GM21390 (cell line): ENCODE results near the gene MRS2.
A peak's percentile ranks its signal among the peaks of the same experiment; 100 is the strongest.

Experiments
- ATAC-seq: cut with Tn5 transposase; IDR thresholded peaks from one replicate; pipeline ENCODE4 v1.9.1; 2021; ENCODE audit not compliant: unreplicated experiment

The MRS2 gene

GRCh38 chr6:24429146-24429545, 26.4 kb downstream of the MRS2 start:
- ATAC-seq = no peak

- no peak for ATAC-seq
These were observed 27.4 kb downstream of the MRS2 start for GRCh38 chr6:24430086-24430485.

- peak; percentile 56 for ATAC-seq
These were observed 28.3 kb downstream of the MRS2 start for GRCh38 chr6:24431045-24431451.

DNA sequence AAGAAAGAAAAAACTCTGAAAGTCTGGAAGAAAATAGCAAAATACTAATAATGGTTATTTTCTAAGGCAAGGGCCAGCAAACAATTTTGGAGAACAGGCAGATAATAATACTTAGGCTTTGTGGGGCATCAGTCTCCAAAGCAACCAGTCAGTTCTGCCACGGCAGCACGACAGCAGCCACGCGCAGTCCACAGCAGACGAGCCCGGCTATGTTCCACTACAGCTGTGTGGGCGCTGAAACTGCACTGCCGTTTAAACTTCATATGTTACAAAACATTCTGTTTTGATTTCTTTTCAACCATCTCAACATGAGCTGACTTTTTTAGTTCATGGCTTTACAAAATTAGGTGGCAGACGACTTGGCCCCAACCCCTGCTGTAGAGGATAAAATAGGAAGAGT, 29.9 kb downstream of the MRS2 start:
- no peak for ATAC-seq

DNA sequence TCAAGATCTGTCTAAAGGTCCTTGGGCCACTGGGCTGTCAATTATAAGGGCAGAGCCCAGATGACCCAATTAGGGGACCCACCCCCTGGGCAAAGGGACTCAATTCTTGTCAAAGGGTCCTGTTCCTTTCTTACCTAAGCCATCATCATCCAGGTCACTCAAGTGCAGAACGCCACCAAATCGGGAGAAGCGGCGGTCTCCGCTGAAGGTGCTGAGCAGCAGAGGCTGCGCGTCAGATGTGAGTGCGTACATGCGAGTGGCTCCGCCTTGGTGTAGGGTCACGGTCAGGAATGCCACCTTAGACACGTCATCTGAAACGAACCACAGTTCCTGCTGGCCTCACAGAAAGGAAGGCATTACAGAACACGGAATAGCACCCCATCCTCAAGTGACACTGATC, 34.2 kb downstream of the MRS2 start:
- no peak for ATAC-seq

GRCh38 chr6:24439858-24440539, 37.3 kb downstream of the MRS2 start:
- ATAC-seq = no peak

DNA sequence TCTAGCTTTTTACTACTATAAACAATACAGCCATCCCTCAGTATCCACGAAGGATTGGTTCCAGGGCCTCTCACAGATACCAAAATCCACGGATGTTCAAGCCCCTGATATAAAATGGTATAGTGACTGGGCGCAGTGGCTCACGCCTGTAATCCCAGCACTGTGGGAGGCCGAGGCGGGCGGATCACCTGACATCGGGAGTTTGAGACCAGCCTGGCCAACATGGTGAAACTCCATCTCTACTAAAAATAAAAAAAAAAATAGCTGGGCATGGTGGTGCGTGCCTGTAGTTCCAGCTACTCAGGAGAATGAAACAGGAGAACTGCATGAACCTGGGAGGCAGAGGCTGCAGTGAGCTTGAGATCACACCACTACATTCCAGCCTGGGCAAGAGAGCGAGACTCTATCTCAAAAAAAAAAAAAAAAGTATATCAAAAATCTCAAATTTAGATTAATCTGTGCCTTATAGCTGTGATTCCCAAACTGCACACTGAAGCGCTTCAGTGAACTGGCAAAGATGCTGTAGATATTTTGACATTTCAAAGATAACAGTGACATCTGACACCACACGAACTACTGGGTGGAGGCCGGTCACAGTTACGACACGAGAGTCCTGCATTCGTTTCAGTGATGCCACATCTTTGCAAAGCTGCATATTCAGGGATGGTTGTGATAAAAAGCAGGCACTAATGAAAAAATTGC, 38.3 kb downstream of the MRS2 start:
- no peak for ATAC-seq

- no peak for ATAC-seq
These were observed 38.8 kb downstream of the MRS2 start for GRCh38 chr6:24441599-24441904.

GRCh38 chr6:24444588-24444987, 41.9 kb downstream of the MRS2 start:
- ATAC-seq = no peak

DNA sequence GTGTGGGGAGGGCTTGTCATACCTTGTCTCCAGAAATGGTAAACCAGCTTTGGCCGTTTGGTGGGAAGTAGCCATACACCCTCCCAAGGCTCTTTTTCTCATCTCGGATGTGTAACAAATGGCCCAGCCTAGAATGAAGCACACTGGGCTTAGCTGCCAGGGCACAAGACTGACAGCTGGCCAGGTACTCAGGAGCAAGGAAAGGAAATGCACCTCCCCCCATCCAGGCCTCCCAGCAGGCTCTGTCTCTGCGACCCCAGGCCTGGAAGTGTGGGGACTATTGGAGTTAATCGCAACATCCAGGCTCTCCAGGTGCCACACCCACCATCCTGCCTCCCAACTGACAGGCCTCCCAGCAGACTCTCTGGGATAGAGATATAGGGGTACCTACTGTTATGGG, 43.0 kb downstream of the MRS2 start:
- no peak for ATAC-seq

DNA sequence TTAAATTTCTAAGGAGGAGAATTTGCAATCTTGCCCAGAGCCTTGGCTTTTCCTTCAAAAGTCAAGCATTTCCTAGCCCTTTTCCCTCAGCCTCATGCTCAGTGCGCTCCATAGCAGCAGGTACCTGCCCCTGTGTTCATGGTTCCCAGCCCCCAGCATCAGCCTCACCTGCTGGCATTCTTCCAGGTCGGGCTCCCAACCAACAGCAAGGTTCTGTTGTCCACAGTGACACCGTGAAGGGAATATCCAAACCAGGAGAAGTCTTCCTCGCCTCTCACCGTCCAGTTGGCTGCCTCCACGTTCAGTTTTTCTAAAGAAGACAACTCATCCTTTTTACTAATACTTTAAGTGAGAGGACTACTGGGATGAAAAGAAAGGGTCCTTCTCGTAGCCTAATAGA, 43.9 kb downstream of the MRS2 start:
- ATAC-seq = no peak

GRCh38 chr6:24448396-24448795, 45.7 kb downstream of the MRS2 start:
- ATAC-seq = no peak

DNA sequence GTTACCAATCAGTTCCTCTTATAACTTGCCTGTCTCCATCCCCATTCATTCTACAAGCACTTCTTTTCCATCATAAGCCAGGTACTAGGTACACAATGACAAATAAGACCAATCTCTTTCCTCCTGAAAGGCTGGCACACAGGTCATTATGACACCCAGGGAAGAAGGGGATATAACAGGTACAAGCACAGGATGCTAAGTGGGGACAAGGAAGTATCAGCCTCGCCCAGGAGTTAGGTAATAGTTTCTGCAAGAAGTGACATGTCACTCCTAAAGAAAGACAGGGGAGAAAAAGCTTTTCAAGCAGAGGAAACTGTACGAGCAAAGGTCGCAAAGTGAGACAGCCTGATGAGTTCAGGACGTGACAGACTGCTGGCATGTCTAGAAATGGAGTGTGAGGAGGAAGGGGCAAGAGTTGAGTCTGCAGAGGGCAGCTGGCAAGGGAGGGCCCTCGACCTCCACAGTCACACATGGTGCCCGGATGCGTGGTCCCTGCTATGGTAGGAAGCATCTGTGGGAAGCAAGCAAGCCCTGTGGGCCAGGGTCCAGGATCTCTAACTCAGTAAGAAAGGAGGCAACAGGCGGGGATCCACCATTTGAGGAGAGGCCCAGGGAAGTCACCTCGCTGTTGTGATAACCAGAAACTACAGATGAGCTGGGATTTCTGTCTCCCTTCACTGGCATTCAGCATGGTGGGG, 46.2 kb downstream of the MRS2 start:
- ATAC-seq = no peak

DNA sequence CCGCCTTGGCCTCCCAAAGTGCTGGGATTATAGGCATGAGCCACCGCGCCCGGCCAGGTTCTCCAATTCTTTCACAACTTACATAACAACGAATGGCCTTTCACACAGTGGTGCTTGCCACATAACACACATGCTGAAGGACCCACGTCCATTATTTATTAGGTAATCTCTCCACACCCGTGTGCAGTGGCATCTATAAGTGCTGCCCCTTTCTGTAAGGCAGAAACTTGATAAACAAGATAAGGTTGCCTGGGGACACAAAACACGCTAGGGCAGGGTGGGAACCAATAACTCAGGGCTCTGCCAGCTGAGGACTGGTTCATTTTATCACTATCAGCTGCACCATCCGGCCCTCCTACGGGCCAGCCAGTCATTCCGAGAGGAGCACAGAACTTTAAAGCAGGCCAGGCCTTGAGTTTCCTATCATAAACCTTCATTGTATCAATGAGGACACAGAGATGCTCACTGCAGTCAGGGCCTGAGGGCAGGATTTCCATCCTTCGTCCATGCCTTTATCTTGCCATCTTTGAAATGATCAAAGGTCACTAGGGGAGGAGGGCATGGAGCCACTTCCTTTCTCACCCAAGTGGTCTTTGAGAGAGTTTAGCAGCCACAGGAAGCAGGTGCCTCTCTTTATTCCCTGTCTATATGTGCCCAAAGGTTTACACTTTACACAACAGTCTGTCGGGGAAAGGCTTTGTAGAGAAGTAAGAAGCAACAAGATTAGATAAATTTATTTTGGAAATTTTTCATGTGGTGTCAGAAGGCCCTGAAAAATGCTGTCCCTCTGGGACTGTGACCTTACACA, 49.0 kb downstream of the MRS2 start:
- ATAC-seq = no peak

DNA sequence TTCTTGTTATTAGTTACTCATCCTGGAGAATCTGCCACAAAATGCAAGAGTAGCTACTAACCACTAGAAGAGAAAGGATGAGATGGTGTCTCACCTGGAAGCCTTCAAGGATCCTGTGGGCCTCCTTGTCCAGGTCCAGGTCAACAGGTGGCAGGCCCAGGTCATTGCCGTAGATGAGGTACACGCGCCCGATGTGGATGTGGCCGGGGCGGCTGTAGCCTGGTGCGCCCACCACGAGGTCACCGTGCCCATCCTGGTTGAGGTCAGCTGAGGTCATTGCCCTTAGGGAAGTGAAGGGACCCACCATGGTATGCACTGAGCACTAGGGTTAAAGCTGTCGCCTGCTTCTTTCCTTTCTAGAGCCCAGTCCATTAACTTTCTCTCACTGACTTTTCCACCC, 51.2 kb downstream of the MRS2 start:
- ATAC-seq = no peak

DNA sequence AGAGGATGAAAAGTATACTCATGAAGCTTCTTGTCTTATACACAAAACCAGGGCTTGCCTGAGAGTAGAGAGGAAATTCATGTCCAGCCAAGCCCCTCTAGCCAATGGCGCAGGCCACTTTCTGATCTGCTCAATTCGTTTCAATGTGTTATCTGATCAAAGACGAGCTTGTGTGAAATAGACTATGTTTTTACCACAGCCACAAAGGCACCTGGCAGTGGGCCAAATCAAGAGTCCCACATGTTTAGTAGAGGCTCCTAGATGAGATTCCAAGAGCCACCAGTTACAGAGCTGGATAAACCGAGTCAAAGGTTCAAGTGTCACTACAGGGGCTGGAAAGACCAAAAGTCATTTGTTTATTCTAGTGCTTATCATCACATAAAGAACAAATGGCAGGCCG, 51.7 kb downstream of the MRS2 start:
- no peak for ATAC-seq

DNA sequence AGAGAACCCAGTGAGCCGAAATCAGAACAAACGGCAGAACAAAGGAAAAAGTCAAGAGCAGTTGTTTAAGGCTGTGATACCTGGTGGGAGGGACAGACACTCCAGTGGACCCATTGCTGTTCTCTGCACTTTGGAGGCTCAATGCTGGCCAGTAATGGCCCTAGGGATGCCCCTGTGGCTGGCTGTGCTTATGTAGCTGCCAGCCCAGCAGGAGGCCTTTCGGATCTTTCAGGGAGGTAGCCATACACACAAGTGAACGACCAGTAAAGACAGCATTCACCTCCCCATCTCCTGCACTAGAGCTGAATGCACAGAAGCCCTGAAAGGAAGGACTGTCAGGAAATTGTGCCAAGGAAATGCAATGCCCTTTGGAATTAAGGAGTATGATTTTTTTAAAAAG, 52.3 kb downstream of the MRS2 start:
- ATAC-seq = no peak

DNA sequence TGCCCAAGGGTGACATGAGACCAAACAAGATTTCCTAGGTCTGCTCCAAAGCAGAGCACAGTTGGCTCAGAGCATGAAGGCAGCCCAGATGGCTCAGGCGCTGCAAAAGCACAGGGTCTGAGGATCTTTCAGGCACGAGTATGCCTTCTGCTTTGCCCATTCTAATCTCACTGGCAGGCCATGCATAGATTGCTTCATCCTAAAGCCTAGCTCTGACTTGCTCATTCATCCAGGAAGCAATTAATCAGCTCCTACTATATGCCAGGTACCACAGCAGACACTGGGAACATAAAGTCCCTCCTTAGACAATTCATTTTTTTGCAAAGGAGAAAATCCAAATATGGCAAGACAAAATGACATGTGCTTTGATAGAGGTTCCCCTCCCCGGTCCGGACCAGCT, 55.4 kb downstream of the MRS2 start:
- no peak for ATAC-seq

GRCh38 chr6:24458941-24459340, 56.2 kb downstream of the MRS2 start:
- ATAC-seq = no peak

GRCh38 chr6:24460966-24461365, 58.2 kb downstream of the MRS2 start:
- no peak for ATAC-seq

- no peak for ATAC-seq
These were observed 61.7 kb downstream of the MRS2 start for GRCh38 chr6:24464253-24465038.
